ENCODE data around the gene MRPS18A. TPM values are rescaled to one million over a fixed set of nuclear protein-coding genes. Genes with fewer than 3 reads are reported as not detected.

MRPS18A gene
- total and polyA plus RNA-seq, 4 donors, result 36.4 to 48.4 (median 38.5) TPM

DNA sequence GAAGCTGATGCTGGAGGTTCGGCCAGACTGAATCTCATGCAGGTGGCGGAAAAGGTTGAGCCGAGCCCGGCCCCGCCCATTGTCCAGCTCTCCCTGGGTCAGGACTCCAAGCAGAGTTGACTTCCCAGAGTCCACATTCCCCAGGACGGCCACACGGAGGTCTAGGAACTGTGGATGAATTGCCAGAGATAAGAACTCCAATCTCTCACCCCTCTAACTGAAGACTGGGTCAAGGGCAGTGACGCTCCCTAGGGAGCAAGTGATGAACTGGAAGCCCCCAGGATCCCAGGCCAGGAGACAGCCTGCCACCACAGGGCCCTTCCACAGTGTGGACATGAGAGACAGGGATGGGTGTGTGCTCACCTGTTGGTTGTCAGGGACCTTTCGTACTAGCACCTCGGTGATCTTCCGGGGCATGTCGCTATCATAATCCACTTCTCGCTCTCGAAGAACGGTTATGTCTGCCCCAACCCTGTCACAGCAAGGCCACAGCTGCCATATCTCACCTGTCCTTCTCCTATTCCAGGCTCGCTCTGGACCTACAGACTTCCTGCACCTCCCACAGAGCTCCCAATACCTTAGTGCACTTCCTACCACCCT is 62.1 kb downstream of the MRPS18A start:
- H3K9me3 ChIP-seq (ENCODE audit: control insufficient read depth in 4 of 4, insufficient read depth in 3 of 4, low read length in 3 of 4), result no peaks in the 10 kb centered on the region
- H3K9ac ChIP-seq (ENCODE audit: insufficient read depth in 1 of 2, low read length in 2 of 2), result no peak overlapping the region
- no peak overlapping the region for H3K4me3 ChIP-seq
- peaks cover 23 to 47% (median 45%) of the 10 kb centered on the region in 4 donors for H3K36me3 ChIP-seq (ENCODE audit: control insufficient read depth in 4 of 4, insufficient read depth in 4 of 4, low read length in 4 of 4)
- peaks cover 3 to 23% (median 8%) of the 10 kb centered on the region in 5 donors for H3K4me1 ChIP-seq (ENCODE audit: control insufficient read depth in 5 of 5, insufficient read depth in 5 of 5, low read length in 5 of 5)
- H3K27me3 ChIP-seq (ENCODE audit: control insufficient read depth in 3 of 3, insufficient read depth in 3 of 3, low read length in 2 of 3), result no peaks in the 10 kb centered on the region
- ATAC-seq (ENCODE audit: insufficient read depth, low FRiP score) (no peak), DNase-seq (no peak)
- TF ChIP-seq, protein P1, sequence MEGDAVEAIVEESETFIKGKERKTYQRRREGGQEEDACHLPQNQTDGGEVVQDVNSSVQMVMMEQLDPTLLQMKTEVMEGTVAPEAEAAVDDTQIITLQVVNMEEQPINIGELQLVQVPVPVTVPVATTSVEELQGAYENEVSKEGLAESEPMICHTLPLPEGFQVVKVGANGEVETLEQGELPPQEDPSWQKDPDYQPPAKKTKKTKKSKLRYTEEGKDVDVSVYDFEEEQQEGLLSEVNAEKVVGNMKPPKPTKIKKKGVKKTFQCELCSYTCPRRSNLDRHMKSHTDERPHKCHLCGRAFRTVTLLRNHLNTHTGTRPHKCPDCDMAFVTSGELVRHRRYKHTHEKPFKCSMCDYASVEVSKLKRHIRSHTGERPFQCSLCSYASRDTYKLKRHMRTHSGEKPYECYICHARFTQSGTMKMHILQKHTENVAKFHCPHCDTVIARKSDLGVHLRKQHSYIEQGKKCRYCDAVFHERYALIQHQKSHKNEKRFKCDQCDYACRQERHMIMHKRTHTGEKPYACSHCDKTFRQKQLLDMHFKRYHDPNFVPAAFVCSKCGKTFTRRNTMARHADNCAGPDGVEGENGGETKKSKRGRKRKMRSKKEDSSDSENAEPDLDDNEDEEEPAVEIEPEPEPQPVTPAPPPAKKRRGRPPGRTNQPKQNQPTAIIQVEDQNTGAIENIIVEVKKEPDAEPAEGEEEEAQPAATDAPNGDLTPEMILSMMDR (IDR thresholded peaks at IDR 0.05; ENCODE audit: control extremely low read depth, extremely low read depth), result no peak
- H3K27ac ChIP-seq (ENCODE audit: low read depth in 1 of 2, low read length in 1 of 2), result no peak overlapping the region
- WGBS, 2 donors, result 95 to 99% methylated on average over 16 of the region's 16 CpGs

DNA sequence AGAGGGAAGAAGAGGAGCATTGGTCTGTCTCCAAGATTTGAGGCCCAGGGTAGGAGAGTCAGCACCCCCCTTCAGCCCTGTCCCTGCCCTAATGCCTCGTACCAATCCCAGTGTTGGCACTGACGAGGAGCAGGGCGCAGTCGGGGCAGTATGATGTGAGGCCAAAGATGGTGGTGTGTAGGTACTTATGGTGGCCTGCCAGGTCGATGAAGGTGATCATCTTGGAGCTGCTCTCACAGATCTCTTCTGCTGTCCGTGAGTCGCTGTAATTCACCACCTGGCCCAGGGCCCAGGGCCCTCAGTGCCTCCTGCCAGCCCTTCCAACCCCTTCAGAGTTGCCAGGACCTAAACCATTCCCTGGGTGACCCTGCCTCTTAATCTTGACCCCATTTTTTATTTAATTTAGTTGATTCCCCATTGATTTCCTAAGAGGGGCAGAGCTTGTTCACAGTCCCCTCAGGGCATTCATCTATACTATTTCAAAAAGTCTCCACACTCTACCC is 62.8 kb downstream of the MRPS18A start:
- Histone ChIP-seq H3K27ac (ENCODE audit: low read depth in 1 of 2, low read length in 1 of 2) (no peak overlapping the region), H3K36me3 (ENCODE audit: control insufficient read depth in 4 of 4, insufficient read depth in 4 of 4, low read length in 4 of 4) (peaks cover 28 to 49% (median 46%) of the 10 kb centered on the region in 4 donors), H3K27me3 (ENCODE audit: control insufficient read depth in 3 of 3, insufficient read depth in 3 of 3, low read length in 2 of 3) (no peaks in the 10 kb centered on the region), H3K4me3 (no peak overlapping the region), H3K9me3 (ENCODE audit: control insufficient read depth in 4 of 4, insufficient read depth in 3 of 4, low read length in 3 of 4) (no peaks in the 10 kb centered on the region), H3K9ac (ENCODE audit: insufficient read depth in 1 of 2, low read length in 2 of 2) (no peak overlapping the region), H3K4me1 (ENCODE audit: control insufficient read depth in 5 of 5, insufficient read depth in 5 of 5, low read length in 5 of 5) (peaks cover 3 to 18% (median 5%) of the 10 kb centered on the region in 5 donors)
- TF ChIP-seq, protein P1 (IDR thresholded peaks at IDR 0.05; ENCODE audit: control extremely low read depth, extremely low read depth), result no peak
- ATAC-seq (ENCODE audit: insufficient read depth, low FRiP score), result no peak
- 91 to 96% methylated on average over 7 of the region's 7 CpGs for WGBS, 2 donors
- DNase-seq, result no peak

GRCh38 chr6:43623880-43624785 is 63.5 kb downstream of the MRPS18A start:
- DNase-seq (no peak), ATAC-seq (ENCODE audit: insufficient read depth, low FRiP score) (no peak)
- H3K27ac ChIP-seq (ENCODE audit: low read depth in 1 of 2, low read length in 1 of 2), result no peak overlapping the region
- H3K27me3 ChIP-seq (ENCODE audit: control insufficient read depth in 3 of 3, insufficient read depth in 3 of 3, low read length in 2 of 3), result no peaks in the 10 kb centered on the region
- peaks cover 30 to 51% (median 47%) of the 10 kb centered on the region in 4 donors for H3K36me3 ChIP-seq (ENCODE audit: control insufficient read depth in 4 of 4, insufficient read depth in 4 of 4, low read length in 4 of 4)
- no peaks in the 10 kb centered on the region for H3K9me3 ChIP-seq (ENCODE audit: control insufficient read depth in 4 of 4, insufficient read depth in 3 of 4, low read length in 3 of 4)
- no peak overlapping the region for H3K4me3 ChIP-seq
- WGBS, 2 donors, result 91 to 93% methylated on average over 12 of the region's 12 CpGs
- TF ChIP-seq, protein P1 (IDR thresholded peaks at IDR 0.05; ENCODE audit: control extremely low read depth, extremely low read depth), result no peak
- H3K4me1 ChIP-seq (ENCODE audit: control insufficient read depth in 5 of 5, insufficient read depth in 5 of 5, low read length in 5 of 5), result peaks cover 3 to 14% (median 5%) of the 10 kb centered on the region in 5 donors
- H3K9ac ChIP-seq (ENCODE audit: insufficient read depth in 1 of 2, low read length in 2 of 2), result no peak overlapping the region
